GM21576 (cell line): Measurements from ENCODE around the gene MTCL3.

Experiments used
- ATAC-seq: cut with Tn5 transposase; IDR thresholded peaks from one replicate; pipeline ENCODE4 v1.9.1; 2021; ENCODE audit warnings: mild to moderate bottlenecking, moderate library complexity; ENCODE audit not compliant: unreplicated experiment

The MTCL3 gene

GRCh38 chr6:127515234-127515793 lies 3.8 kb downstream of the MTCL3 start:
- ATAC-seq, result peak; percentile 14

GRCh38 chr6:127514773-127515227 lies 4.3 kb downstream of the MTCL3 start:
- no peak for ATAC-seq

DNA sequence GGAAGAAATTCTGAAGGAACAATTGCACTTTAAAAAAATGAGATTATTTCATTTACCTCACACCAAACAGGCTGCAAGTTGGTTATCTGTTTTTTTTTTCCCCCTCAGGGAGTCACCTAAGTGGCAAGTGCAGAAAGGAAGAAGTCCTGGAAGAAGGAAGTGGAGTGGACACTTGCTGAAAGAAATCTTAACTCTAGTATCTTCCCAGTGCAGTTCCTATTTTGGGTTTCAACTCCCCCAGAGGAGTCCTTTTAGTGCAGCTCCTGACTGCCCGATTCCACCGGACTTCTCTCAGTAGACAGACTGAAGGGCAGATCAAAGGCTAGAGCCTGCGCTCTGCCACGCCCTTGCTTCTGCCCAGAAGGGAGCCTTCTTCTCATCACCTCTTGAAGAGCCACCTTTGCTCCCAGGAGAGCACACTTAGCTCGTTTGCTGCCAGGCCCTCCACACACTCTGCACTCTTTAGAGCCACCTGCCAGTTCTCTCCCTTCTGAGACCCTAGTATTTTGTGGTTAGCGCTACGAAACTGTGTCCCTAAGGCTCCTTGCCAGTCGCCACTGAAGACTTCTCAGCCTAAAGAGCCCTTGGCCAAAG lies 4.9 kb downstream of the MTCL3 start:
- no peak for ATAC-seq

DNA sequence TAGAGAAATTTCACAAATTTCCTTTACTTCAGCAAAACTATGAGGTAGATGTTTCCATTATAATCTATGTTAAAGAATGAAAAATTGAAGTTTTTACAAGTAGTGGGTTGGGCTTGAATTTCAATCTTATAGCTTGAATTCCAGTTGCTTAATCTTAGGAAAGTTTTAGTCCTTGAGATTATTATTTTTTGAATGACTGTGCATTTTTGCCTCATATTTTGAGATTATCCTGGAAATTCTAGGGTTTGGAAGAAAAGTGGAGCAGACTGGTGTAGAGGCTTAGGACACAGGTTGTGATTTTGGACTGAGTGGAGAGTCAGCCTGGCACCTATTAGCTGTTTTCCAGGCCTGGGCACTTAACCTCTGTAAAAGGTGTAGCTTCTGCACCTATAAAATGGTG lies 5.7 kb downstream of the MTCL3 start:
- no peak for ATAC-seq

DNA sequence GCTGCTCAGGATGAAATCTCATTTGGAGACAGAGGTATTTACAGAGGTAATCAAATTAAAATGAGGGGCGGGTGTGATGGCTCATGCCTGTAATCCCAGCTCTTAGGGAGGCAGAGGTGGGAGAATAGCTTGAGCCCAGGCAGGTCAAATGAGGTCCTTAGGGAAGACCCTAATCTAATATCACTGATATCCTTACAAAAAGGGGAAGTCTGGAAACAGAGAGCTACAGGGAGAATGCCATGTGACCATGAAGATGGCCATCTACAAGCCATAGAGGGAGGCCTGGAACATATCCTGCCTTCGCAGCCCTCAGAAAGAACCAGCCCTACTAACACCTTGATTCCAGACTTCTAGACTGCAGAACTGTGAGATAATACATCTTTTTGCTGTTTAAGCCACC lies 8.3 kb downstream of the MTCL3 start:
- no peak for ATAC-seq

GRCh38 chr6:127506894-127507293 lies 12.2 kb downstream of the MTCL3 start:
- no peak for ATAC-seq

DNA sequence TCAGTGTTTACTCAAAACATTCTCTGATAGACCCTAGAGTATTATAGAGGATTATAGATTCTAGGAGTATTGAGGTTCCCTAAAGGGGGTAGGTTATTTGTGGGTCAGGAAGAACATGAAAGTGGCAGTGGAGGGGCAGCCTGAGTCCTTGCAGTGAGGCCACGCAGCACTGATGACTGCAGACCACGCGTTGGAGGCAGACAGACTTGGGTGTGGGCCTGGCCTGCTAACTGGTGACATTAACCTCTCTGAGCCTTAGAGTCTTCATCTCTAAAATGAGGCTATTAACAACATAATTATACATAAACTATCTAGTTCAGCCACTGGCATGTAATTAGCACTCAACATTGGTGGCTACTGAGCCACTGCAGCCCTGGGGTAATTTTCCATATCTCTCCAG lies 16.1 kb downstream of the MTCL3 start:
- no peak for ATAC-seq

- no peak for ATAC-seq
Observed at GRCh38 chr6:127497410-127497809, 21.7 kb downstream of the MTCL3 start.

GRCh38 chr6:127496471-127496870 lies 22.7 kb downstream of the MTCL3 start:
- no peak for ATAC-seq

DNA sequence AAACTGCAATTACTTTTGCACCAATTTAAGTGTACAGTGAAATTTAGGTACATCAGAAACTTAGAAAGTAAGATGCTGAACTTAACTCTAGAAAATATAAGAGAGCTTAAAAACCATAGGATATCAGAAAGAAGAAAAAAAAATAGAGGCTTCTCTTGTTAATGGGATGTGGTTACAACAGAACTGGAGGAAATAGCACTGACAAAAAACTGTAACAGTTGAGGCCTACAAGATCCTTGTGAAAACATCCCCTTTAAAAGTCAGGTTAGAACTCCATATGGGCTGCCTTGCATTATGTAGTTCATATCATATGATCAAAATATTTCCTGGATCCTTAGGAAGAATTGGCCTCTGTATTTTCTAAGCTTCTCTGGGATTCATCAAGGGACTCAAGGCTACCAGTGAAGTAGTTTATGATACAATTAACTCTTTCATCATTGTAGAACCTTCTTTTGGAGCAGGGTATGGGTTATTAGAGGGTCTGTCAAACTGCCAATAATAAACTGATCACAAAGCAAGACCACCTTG lies 24.8 kb downstream of the MTCL3 start:
- no peak for ATAC-seq

DNA sequence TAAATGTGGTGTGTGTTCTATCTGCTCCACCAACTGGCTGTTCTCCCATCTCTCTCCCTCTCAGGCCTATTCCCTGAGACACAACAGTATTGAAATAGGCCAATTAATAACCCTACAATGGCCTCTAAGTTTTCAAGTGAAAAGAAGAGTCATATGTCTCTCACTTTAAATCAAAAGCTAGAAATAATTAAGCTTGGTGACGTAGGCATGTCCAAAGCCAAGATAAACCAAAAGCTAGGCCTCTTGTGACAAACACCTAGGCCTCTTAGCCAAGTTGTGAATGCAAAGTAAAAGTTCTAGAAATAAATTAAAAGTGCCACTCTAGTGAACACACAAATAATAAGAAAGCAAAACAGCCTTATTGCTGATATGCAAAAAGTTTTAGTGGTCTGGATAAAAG lies 29.9 kb downstream of the MTCL3 start:
- ATAC-seq, result no peak

DNA sequence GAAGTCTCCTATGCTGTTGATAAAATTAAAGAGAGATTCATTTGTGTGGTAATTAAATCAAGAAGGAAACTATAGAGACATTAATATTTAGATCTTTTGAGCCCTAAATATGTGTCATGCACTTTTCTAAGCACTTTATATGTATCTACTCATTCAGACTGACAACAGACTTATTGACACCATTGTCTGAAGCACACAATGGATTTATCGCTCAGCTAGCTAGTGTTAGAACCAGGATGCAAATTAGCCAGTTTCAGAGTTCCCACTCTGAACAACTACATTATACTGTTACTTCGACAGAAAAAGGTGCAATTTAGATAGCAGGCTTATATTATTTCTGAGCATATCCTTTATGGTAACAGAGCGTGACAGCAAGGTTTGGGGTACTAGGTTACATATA lies 32.2 kb downstream of the MTCL3 start:
- no peak for ATAC-seq

DNA sequence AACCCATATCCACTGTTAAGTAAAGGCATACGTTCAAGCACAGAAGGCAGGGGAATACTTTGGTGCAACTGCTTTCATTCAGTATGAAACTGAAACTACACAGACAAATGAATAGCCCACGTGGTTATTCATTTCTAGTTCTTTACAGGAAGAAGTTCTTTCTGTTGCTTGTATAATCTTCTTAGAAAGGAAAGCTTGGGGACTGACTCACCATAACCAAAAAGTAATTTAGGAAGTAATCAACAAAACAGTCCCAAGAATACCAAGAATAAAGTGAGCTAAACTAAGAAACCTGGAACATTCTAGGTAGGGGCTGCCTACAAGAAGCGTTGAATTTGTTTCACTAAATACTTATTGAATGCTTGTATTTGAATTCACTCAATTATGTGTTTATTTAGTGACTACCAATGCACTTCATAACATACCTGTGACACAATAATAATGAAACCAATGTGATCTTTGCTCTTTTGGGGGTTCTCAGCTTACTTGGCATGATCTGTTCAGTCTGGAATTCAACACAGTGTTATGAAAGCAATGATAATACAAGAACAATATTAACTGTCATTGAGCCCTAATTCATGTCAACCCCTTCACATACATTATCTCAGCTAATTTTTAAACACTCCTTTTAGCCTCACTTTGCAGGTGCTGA lies 34.8 kb downstream of the MTCL3 start:
- ATAC-seq, result peak; percentile 100

GRCh38 chr6:127483399-127484055 lies 35.6 kb downstream of the MTCL3 start:
- ATAC-seq, result peak; percentile 7

DNA sequence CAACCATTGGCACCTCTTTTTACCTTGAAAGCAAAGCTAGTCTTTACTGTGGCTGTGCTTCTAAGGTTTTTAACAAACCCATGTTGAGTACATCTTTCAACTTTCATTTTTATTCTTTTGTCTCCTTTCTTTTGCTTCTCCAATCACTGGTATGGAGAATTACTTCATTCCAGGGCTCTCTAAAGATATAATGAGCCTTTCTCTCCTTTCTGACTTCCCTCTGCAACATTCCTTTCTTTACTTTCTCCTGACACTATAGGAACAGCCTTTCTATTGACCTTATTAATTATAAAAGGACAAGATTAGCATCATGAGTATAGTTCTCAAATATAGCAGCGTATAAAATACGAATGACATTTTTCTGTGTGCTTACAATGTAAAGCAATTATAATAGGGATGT lies 36.8 kb downstream of the MTCL3 start:
- ATAC-seq, result no peak

GRCh38 chr6:127481628-127482027 lies 37.5 kb downstream of the MTCL3 start:
- no peak for ATAC-seq

- no peak for ATAC-seq
Observed at GRCh38 chr6:127481111-127481510, 38.0 kb downstream of the MTCL3 start.

- ATAC-seq, result no peak
Observed at GRCh38 chr6:127477658-127478057, 41.5 kb downstream of the MTCL3 start.

DNA sequence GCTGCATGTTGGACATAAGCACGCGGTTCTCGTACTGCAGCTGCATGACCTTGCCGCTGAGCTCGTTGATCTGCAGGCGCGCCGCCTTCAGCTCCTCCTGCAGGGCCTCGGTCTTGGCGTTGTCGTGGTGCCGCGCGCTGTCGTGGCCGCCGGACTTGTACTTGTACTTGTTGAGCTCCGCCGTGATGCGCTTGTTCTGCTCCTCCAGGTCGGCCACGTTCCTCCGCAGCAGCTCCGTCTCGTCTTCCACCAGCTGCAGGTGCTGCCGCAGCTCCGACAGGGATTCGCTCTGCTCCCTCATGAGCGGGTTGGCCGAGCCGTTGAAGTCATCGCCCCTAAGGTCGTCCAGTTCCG lies 43.3 kb downstream of the MTCL3 start:
- ATAC-seq, result no peak

DNA sequence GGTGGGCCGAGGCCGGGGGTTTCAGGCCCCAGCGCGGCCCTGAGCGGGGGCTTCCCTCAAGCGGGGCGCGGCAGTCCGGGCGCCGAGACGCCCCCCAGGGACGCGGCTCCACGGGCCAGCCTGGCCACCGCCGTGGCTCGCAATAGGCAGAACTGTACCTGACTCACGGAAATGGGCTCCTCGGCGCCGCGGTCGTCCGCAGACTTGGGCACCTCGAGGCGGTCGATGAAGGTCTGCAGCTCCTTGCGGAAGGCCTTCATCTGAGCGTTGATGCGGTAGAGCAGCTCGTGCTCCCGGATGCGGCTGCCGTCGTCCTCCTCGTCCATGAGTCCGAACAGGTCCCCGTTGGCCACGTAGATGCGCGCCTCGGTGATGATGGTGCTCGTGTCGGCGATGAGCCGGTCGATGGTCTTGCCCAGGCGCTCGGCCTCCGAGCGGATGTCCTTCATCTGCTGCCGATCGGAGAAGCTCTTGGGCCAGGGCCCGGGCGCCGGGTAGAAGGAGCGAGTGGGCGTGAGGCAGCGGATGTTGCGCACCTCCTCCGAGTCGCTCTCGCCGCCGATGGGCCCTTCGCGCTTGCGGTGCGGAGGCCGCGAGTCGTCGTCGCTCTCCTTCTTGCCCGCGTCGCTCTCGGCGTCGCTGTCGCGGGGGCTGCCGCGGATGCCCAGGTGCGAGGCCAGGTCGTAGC lies 43.9 kb downstream of the MTCL3 start:
- no peak for ATAC-seq
